ENCODE data around the gene APAF1.

Gene APAF1

DNA sequence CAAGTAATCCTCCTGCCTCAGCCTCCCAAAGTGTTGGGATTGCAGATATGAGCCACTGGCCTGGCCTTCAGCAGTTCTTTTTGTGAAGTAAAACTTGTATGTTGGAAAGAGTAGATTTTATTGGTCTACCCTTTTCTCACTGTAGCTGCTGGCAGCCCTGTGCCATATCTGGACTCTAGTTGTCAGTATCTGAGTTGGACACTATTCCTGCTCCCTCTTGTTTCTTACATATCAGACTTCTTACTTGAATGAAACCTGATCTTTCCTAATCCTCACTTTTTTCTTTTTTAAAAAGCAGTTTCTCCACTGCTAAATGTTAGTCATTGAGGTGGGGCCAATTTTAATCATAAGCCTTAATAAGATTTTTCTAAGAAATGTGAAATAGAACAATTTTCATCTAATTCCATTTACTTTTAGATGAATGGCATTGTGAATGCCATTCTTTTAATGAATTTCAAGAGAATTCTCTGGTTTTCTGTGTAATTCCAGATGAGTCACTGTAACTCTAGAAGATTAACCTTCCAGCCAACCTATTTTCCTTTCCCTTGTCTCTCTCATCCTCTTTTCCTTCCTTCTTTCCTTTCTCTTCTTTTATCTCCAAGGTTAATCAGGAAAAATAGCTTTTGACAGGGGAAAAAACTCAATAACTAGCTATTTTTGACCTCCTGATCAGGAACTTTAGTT lies 88.7 kb downstream of the APAF1 start:
- Histone ChIP-seq H3K4me1 (ENCODE audit: insufficient read depth, poor library complexity, severe bottlenecking) (no peaks in the 10 kb centered on the region), H3K36me3 (ENCODE audit: low read depth) (peaks cover 57% of the 10 kb centered on the region), H3K4me3 (ENCODE audit: severe bottlenecking) (no peak overlapping the region), H3K9me3 (ENCODE audit: severe bottlenecking) (no peaks in the 10 kb centered on the region), H3K27me3 (ENCODE audit: insufficient read depth, poor library complexity, severe bottlenecking) (no peaks in the 10 kb centered on the region), H3K27ac (ENCODE audit: poor library complexity, severe bottlenecking) (no peak overlapping the region)
- TF ChIP-seq, protein P1, sequence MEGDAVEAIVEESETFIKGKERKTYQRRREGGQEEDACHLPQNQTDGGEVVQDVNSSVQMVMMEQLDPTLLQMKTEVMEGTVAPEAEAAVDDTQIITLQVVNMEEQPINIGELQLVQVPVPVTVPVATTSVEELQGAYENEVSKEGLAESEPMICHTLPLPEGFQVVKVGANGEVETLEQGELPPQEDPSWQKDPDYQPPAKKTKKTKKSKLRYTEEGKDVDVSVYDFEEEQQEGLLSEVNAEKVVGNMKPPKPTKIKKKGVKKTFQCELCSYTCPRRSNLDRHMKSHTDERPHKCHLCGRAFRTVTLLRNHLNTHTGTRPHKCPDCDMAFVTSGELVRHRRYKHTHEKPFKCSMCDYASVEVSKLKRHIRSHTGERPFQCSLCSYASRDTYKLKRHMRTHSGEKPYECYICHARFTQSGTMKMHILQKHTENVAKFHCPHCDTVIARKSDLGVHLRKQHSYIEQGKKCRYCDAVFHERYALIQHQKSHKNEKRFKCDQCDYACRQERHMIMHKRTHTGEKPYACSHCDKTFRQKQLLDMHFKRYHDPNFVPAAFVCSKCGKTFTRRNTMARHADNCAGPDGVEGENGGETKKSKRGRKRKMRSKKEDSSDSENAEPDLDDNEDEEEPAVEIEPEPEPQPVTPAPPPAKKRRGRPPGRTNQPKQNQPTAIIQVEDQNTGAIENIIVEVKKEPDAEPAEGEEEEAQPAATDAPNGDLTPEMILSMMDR (IDR thresholded peaks at IDR 0.05; ENCODE audit: poor library complexity, severe bottlenecking), result no peak
- ATAC-seq (ENCODE audit: low read depth), result no peak
- no peak for DNase-seq (ENCODE audit: low spot score)

DNA sequence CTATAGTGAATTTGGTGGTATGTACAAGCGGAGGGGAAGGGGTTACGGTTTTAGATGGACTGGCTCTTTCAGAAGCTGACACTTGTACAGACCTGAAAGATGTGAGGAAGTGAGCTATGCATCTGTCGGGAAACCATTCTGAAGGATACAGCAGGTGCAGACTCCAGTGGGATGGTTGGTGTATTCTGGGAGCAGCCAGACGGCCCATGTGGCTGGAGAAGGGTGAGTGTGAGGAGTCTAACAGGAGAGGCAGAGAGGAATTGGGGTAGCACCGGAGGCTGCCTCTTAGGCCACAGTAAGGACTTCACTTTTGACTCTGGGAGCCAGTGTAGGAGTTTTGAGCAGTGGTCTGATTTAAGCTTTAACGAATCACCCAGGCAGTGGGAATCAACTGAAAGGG lies 90.7 kb downstream of the APAF1 start:
- no peak for DNase-seq (ENCODE audit: low spot score)
- TF ChIP-seq, protein P1 (IDR thresholded peaks at IDR 0.05; ENCODE audit: poor library complexity, severe bottlenecking), result no peak
- no peak for ATAC-seq (ENCODE audit: low read depth)
- no peaks in the 10 kb centered on the region for H3K27me3 ChIP-seq (ENCODE audit: insufficient read depth, poor library complexity, severe bottlenecking)
- no peak overlapping the region for H3K27ac ChIP-seq (ENCODE audit: poor library complexity, severe bottlenecking)
- no peaks in the 10 kb centered on the region for H3K9me3 ChIP-seq (ENCODE audit: severe bottlenecking)
- H3K4me3 ChIP-seq (ENCODE audit: severe bottlenecking), result no peak overlapping the region
- no peaks in the 10 kb centered on the region for H3K4me1 ChIP-seq (ENCODE audit: insufficient read depth, poor library complexity, severe bottlenecking)
- H3K36me3 ChIP-seq (ENCODE audit: low read depth), result peaks cover 38% of the 10 kb centered on the region

DNA sequence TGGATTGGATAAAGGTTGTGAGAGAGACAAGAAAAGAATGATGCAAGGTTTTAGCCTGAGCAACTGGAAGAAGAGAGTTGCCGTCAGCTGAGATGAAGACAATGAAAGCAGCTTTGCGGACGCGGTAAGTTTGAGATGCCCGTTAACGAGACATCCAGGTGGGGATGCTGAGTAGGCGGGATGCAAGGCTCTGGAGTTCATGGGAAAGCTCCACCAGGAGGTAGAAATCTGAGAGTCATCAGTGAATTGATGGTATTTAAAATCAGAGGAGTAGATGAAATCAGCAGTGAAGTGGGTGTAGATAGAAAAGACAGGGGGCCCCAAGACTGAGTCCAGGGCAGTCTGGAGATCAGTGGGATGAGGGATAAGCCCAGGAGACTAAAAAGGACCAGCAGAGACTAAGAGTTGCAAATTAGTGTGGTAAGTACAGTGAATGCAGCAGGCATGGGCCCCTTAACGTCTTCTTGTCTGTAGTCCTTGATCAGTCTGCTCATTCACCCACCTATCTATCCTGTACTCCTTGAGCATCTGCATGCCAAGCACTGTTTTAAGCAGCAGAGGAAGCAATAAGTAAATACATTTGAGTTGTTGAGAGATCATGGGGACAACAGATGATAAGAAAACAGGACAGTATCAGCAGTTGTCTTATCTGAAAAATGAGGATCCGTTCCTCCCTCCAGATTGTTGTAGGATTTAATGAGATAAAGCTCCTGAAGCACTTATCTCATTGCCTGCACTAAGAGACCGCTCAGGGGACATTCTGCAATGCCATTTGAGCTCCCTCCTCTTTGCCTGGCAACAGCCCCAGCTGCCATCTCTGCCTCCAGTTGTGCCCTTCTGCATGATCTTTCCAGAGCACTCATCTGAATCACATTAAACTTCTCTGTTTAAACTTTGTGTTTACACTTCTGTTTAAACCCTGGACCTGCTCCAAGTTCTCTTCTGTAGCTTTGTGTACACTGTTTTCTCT lies 91.5 kb downstream of the APAF1 start:
- Histone ChIP-seq H3K9me3 (ENCODE audit: severe bottlenecking) (no peaks in the 10 kb centered on the region), H3K36me3 (ENCODE audit: low read depth) (peaks cover 31% of the 10 kb centered on the region)
- no peak for DNase-seq (ENCODE audit: low spot score)

DNA sequence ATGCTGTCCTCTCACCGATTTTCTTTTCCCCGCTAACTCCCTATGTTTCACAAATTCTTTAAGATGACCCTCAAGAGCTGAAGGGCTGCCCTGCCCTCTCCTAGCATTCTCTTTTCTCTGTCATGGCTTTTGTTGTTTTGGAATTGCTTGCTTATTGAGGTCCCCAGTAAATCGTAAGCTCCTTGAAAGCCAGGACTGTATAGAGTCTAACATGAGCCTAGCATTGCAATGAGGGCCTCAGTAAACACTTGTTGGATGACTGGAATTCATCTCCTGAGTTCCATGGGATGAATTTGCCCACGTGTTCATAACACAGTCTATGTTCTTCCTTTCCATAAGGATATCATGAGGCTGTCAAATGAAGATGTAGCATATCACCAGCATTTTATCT lies 92.2 kb downstream of the APAF1 start:
- Histone ChIP-seq H3K4me1 (ENCODE audit: insufficient read depth, poor library complexity, severe bottlenecking) (no peaks in the 10 kb centered on the region), H3K36me3 (ENCODE audit: low read depth) (peaks cover 26% of the 10 kb centered on the region), H3K4me3 (ENCODE audit: severe bottlenecking) (no peak overlapping the region), H3K27me3 (ENCODE audit: insufficient read depth, poor library complexity, severe bottlenecking) (no peaks in the 10 kb centered on the region), H3K9me3 (ENCODE audit: severe bottlenecking) (no peaks in the 10 kb centered on the region), H3K27ac (ENCODE audit: poor library complexity, severe bottlenecking) (no peak overlapping the region)
- ATAC-seq (ENCODE audit: low read depth), result no peak
- no peak for DNase-seq (ENCODE audit: low spot score)
- TF ChIP-seq, protein P1 (IDR thresholded peaks at IDR 0.05; ENCODE audit: poor library complexity, severe bottlenecking), result no peak

More for the DNA sequence above, 91.5 kb downstream of the APAF1 start:
- ATAC-seq (ENCODE audit: low read depth), result no peak
- H3K4me1 ChIP-seq (ENCODE audit: insufficient read depth, poor library complexity, severe bottlenecking), result no peaks in the 10 kb centered on the region
- H3K27ac ChIP-seq (ENCODE audit: poor library complexity, severe bottlenecking), result no peak overlapping the region
- H3K4me3 ChIP-seq (ENCODE audit: severe bottlenecking), result no peak overlapping the region
- no peaks in the 10 kb centered on the region for H3K27me3 ChIP-seq (ENCODE audit: insufficient read depth, poor library complexity, severe bottlenecking)
- TF ChIP-seq, protein P1 (IDR thresholded peaks at IDR 0.05; ENCODE audit: poor library complexity, severe bottlenecking), result no peak
